SK-N-SH treated with all-trans-retinoic acid at 6 μM for 48 hours (cell line): Measurements from ENCODE around the gene AMPH.

Source experiments
- CSDC2 ChIP-seq: fragments of 250-450 bp; sonication (Bioruptor Pico); IDR thresholded peaks from 2 replicates; pipeline ENCODE4 v1.5.0; 2020; ENCODE audit warnings: mild to moderate bottlenecking, moderate library complexity
- OSR1 ChIP-seq: fragments of 250-450 bp; sonication (Bioruptor Pico); IDR thresholded peaks from 2 replicates; pipeline ENCODE4 v1.8.0; 2022; ENCODE audit warnings: moderate library complexity, mild to moderate bottlenecking, inconsistent platforms
- POU6F1 ChIP-seq: fragments of 250-450 bp; sonication (Bioruptor Pico); IDR thresholded peaks from 2 replicates; pipeline ENCODE4 v1.8.0; 2021; ENCODE audit warnings: low read depth, mild to moderate bottlenecking, moderate library complexity, borderline replicate concordance
- RARB ChIP-seq: fragments of 250-450 bp; sonication (Bioruptor Pico); IDR thresholded peaks from 2 replicates; pipeline ENCODE4 v1.8.0; 2021; ENCODE audit warnings: mild to moderate bottlenecking, moderate library complexity
- TCF4 ChIP-seq: fragments of 250-450 bp; sonication (Bioruptor Pico); IDR thresholded peaks from 2 replicates; pipeline ENCODE4 v1.8.0; 2021; ENCODE audit warnings: mild to moderate bottlenecking, moderate library complexity, borderline replicate concordance
- ZFP3 ChIP-seq: fragments of 250-450 bp; sonication (Bioruptor Pico); IDR thresholded peaks from 2 replicates; pipeline ENCODE4 v1.5.0; 2020; ENCODE audit warnings: mild to moderate bottlenecking, moderate library complexity
- ZNF565 ChIP-seq: fragments of 450-650 bp; formaldehyde crosslinking; conservative IDR thresholded peaks from 2 replicates; pipeline ENCODE4 v1.5.0; 2020; ENCODE audit warnings: low read depth, mild to moderate bottlenecking, moderate library complexity
- ZNF70 ChIP-seq: fragments of 450-650 bp; formaldehyde crosslinking; IDR thresholded peaks from 2 replicates; pipeline ENCODE4 v1.5.0; 2020; ENCODE audit warnings: mild to moderate bottlenecking, moderate library complexity
- ZNF8 ChIP-seq: fragments of 450-650 bp; formaldehyde crosslinking; IDR thresholded peaks from 2 replicates; pipeline ENCODE4 v1.5.0; 2020; ENCODE audit warnings: mild to moderate bottlenecking, moderate library complexity

- TF ChIP-seq CSDC2 (CRISPR knock-in tag): no peak
- no peak for TF ChIP-seq ZNF70 (CRISPR knock-in tag)
- TF ChIP-seq TCF4 (CRISPR knock-in tag): no peak
- TF ChIP-seq OSR1 (CRISPR knock-in tag): no peak
- no peak for TF ChIP-seq ZFP3 (CRISPR knock-in tag)
- TF ChIP-seq RARB (CRISPR knock-in tag): no peak
- TF ChIP-seq ZNF565 (CRISPR knock-in tag): no peak
- no peak for TF ChIP-seq ZNF8 (CRISPR knock-in tag)
- no peak for TF ChIP-seq POU6F1 (CRISPR knock-in tag)
These were observed 112.6 kb downstream of the AMPH start for GRCh38 chr7:38518541-38518940.
